ENCODE measurements around the gene FOXK2.
"Not testable (repeated sequence)": the region's sequence is repeated elsewhere in the genome, so short reads cannot be mapped to it uniquely, and the experiment has no call there.

The FOXK2 gene

GRCh38 chr17:82551779-82552457 lies 32.4 kb downstream of the FOXK2 start:
- peak; percentile 87 to 88 for DNase-seq (ENCODE audit: low read depth in 1 of 2, low spot score in 1 of 2)
- in situ Hi-C loops (cut with HindIII; ENCODE audit: low pct_unique_long_range_greater_than_20kb, low sequenced_read_pairs) = no loop called here
- TF ChIP-seq JUND (IDR thresholded peaks at IDR 0.05; ENCODE audit: low read depth) = no peak

DNA sequence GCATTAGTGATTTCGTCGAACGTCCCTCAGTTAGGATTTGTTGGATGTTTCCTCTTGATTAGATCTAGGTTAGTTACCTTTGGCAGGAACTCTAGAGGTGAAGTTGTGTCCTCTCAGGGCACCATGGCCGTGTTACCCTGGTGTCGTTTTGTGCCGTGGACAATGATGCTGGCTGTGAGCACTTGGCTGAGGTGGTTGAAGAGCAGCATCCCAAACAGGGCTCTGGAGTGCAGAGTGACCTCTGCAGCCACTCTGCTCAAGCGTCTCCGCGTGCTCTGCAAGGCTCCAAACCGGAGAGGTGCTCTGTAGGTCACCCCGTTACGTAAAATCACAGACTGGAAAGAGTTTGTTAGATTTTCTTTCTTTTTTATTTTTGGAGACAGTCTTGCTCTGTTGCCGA lies 33.0 kb downstream of the FOXK2 start:
- in situ Hi-C loops (cut with HindIII; ENCODE audit: low pct_unique_long_range_greater_than_20kb, low sequenced_read_pairs) = no loop called here
- TF ChIP-seq JUND (IDR thresholded peaks at IDR 0.05; ENCODE audit: low read depth) = no peak
- no peak for DNase-seq (ENCODE audit: low read depth in 1 of 2, low spot score in 1 of 2)

DNA sequence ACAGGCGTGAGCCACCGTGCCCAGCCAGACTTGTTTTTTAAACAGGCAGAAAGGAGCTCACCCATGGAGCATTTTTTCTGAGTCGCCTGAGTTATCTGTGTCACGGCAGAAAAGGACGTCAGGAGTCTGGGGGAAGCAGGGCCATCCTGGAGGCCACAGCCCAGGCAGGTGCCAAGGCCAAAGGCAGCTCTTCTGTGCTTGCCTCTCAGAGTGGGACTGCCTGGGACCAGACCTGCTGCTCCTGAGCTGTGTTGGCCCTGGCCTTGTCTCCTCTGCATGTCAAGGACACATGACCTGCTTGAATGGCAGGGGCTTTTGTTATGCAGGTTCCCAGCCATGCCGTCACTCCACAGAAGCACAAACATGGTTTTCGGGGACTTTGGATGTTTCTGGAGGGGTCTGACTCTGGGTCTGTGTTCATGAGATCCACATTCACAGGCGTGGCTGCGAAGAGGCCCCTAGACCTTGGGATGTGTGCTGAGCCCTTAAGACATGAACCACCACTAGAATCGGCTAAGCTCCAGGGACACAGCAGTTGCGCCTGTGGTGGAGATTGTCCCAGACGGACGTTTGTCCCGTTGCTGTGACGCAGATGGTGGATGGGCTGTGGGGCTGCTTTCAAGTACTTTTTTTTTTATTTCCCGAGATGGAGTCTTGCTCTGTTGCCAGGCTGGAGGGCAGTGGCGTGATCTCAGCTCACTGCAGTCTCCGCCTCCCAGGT lies 33.8 kb downstream of the FOXK2 start:
- DNase-seq (ENCODE audit: low read depth in 1 of 2, low spot score in 1 of 2) = no peak
- in situ Hi-C loops (cut with HindIII; ENCODE audit: low pct_unique_long_range_greater_than_20kb, low sequenced_read_pairs) = no loop called here
- TF ChIP-seq JUND (IDR thresholded peaks at IDR 0.05; ENCODE audit: low read depth) = no peak

DNA sequence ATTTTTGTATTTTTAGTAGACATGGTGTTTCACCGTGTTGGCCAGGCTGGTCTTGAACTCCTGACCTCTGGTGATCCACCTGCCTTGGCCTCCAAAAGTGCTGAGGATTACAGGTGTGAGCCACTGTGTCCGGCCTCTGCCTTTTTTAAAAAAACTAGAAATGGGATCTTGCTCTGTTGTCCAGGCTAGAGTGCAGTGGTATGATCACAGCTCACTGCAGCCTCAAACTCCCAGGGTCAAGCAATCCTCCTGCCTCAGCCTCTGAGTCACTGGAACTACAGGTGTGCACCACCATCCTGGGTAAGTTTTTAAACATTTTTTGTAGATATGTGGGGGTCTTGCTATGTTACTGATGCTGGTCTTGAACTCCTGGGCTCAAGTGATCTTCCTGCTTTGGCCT lies 38.0 kb downstream of the FOXK2 start:
- in situ Hi-C loops (cut with HindIII; ENCODE audit: low pct_unique_long_range_greater_than_20kb, low sequenced_read_pairs); DNase-seq (ENCODE audit: low read depth in 1 of 2, low spot score in 1 of 2): not testable (repeated sequence)

DNA sequence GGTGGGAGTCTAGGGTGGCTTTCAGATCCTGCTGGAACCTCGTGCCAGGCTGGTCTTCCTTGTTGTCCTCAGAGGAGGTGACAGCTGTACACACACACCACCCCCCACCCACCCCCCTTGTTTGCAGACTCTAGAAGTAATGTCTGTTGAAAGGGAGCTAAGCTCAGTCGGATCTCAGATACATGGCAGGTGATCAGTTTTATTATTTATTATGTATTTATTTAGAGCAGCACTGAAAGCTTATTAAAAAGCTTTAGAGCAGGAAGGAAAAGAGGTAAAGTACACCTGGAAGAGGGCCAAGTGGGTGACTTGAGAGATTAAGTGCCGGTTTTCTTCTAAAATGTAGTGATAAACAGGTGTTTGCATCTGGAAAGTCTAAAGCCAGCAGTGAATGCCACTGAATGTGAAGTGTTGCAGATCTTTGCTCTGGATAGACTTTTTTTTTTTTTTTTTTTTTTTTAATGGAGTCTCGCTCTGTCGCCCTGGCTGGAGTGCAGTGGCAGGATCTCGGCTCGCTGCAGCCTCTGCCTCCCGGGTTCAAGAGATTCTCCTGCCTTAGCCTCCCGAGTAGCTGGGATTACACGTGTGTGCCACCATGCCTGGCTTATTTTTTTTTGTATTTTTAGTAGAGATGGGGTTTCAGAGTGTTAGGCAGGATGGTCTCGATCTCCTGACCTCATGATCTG lies 40.2 kb downstream of the FOXK2 start:
- DNase-seq (ENCODE audit: low read depth in 1 of 2, low spot score in 1 of 2) = no peak
- TF ChIP-seq JUND (IDR thresholded peaks at IDR 0.05; ENCODE audit: low read depth) = no peak
- in situ Hi-C loops (cut with HindIII; ENCODE audit: low pct_unique_long_range_greater_than_20kb, low sequenced_read_pairs) = no loop called here

GRCh38 chr17:82560252-82560642 lies 40.7 kb downstream of the FOXK2 start:
- TF ChIP-seq JUND (IDR thresholded peaks at IDR 0.05; ENCODE audit: low read depth) = no peak
- in situ Hi-C loops (cut with HindIII; ENCODE audit: low pct_unique_long_range_greater_than_20kb, low sequenced_read_pairs) = no loop called here
- no peak for DNase-seq (ENCODE audit: low read depth in 1 of 2, low spot score in 1 of 2)

- in situ Hi-C loops (cut with HindIII; ENCODE audit: low pct_unique_long_range_greater_than_20kb, low sequenced_read_pairs) = no loop called here
- no peak for TF ChIP-seq JUND (IDR thresholded peaks at IDR 0.05; ENCODE audit: low read depth)
- DNase-seq (ENCODE audit: low read depth in 1 of 2, low spot score in 1 of 2) = no peak
Observed at GRCh38 chr17:82560802-82561428, 41.4 kb downstream of the FOXK2 start.

DNA sequence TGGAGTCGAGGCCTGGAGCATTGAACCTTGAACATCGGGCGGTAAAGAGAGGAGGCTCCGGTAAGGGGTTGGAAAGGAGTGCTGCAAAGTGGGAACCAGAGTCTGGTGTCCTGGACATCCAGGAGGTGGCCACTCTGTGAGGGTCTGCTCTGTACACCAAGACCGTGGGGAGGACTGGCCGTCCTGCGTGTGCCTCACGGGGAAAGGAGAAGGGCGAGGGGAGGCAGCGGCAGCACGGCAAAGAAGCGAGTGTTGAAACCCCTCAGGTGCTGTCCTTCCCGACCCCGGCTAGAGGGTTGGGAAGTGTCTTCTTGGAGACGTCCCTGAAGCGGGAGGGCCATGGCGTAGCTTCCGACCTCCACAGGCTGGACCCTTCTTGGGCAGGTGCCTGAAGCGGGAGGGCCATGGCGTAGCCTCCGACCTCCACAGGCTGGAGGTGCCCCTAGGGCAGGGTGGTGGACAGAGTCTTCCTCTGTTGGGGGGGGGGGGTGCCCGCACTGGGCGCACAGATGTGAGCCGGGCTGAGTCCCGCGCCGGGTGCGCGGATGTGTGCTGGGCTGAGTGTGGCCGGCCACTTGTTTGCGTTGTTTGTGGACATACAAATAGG lies 42.0 kb downstream of the FOXK2 start:
- no peak for DNase-seq (ENCODE audit: low read depth in 1 of 2, low spot score in 1 of 2)
- no peak for TF ChIP-seq JUND (IDR thresholded peaks at IDR 0.05; ENCODE audit: low read depth)
- in situ Hi-C loops (cut with HindIII; ENCODE audit: low pct_unique_long_range_greater_than_20kb, low sequenced_read_pairs) = no loop called here

- in situ Hi-C loops (cut with HindIII; ENCODE audit: low pct_unique_long_range_greater_than_20kb, low sequenced_read_pairs); DNase-seq (ENCODE audit: low read depth in 1 of 2, low spot score in 1 of 2): not testable (repeated sequence)
Observed at GRCh38 chr17:82562718-82563220, 43.2 kb downstream of the FOXK2 start.

GRCh38 chr17:82563318-82563717 lies 43.8 kb downstream of the FOXK2 start:
- no peak for TF ChIP-seq JUND (IDR thresholded peaks at IDR 0.05; ENCODE audit: low read depth)
- DNase-seq (ENCODE audit: low read depth in 1 of 2, low spot score in 1 of 2) = no peak
- in situ Hi-C loops (cut with HindIII; ENCODE audit: low pct_unique_long_range_greater_than_20kb, low sequenced_read_pairs) = no loop called here

- in situ Hi-C loops (cut with HindIII; ENCODE audit: low pct_unique_long_range_greater_than_20kb, low sequenced_read_pairs); DNase-seq (ENCODE audit: low read depth in 1 of 2, low spot score in 1 of 2): not testable (repeated sequence)
Observed at GRCh38 chr17:82563745-82564144, 44.2 kb downstream of the FOXK2 start.

DNA sequence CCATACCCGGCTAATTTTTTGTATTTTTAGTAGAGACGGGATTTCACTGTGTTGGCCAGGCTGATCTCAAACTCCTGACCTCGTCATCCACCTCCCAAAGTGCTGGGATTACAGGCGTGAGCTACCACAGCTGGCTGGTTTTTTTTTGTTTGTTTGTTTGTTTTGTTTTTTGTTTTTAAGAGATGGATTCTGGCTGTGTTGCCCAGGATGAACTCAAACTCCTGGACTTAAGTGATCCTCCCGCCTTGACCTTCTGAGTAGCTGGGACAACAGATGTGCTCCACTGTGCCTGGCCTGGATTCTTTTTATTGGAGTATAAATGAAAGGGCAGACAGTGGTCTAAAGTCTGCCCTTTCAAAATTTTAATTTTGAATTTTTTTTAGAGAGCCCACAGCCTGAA lies 44.7 kb downstream of the FOXK2 start:
- no peak for TF ChIP-seq JUND (IDR thresholded peaks at IDR 0.05; ENCODE audit: low read depth)
- in situ Hi-C loops (cut with HindIII; ENCODE audit: low pct_unique_long_range_greater_than_20kb, low sequenced_read_pairs) = no loop called here
- DNase-seq (ENCODE audit: low read depth in 1 of 2, low spot score in 1 of 2) = no peak

Measured in T47D (cell line).